ENCODE results near the gene LRP8. TPM values are rescaled to one million over a fixed set of nuclear protein-coding genes. Genes with fewer than 3 reads are reported as not detected.

The LRP8 gene
- total and polyA plus RNA-seq, 2 of the 13 experiments (the other 11 are each of a cell fraction or from before 2014, with no cell fraction given) = 17.3 to 17.4 TPM

DNA sequence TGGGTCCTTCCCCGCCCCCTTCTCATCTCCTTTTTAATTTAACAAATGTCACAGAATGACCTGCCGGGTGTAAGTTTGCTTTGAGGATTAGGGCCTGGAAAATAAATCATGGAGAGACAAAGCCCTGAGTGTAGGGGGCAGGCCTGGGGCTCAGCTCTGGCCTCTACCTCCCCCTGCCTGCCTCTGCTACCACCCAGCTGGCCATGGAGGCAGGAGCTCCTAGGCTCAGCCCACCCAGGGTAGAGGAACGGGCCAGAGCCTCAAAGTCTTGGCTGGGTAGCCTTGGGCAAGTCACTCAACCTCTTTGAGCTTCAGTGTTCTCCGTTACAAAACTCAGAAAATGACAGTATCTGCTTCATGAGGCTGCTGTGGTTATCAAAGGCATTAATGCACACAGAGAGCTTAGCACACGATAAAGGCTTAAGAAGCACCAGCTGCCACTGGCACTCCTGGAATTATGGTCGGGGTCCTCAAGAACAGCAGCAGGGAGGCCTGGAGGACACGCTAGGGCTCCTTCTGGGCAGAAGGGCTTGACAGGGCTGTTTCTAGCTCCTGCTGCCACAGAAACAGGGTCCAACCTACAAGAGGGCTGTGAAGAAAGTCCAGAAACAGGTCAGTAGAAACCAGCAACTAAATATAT lies 39.0 kb downstream of the LRP8 start:
- CTCF ChIA-PET (ENCODE audit: low intra/inter-chr PET ratio, low total read pairs) = no interaction called here

More for the DNA sequence above, 39.0 kb downstream of the LRP8 start:
- H3K27ac ChIP-seq (ENCODE audit: extremely low read length, insufficient read depth, low read length) = no peak overlapping the region
- H3K79me2 ChIP-seq (ENCODE audit: insufficient read depth, low read length) = no peaks in the 10 kb centered on the region
- peaks cover 21% of the 10 kb centered on the region for H3K4me1 ChIP-seq (ENCODE audit: insufficient read depth, low read length)
- H4K20me1 ChIP-seq (ENCODE audit: insufficient read depth, low read length) = no peaks in the 10 kb centered on the region
- DNase-seq (ENCODE audit: low spot score) (no peak), FAIRE-seq (no peak), ATAC-seq (no peak)
- peaks cover 6 to 48% of the 10 kb centered on the region in 2 experiments; a peak in 4 of 5 replicates for H3K36me3 ChIP-seq (replicated peaks in 1 of 2; ENCODE audit: control insufficient read depth in 1 of 2, insufficient read depth in 2 of 2, low read length in 2 of 2)
- BruUV-seq (replicated peaks) = no TSS peak
- no peak overlapping the region for H2AFZ ChIP-seq (ENCODE audit: low read length)
- POLR2A ChIA-PET = no interaction called here
- H3K4me3 ChIP-seq (replicated peaks in 1 of 3; ENCODE audit: insufficient read depth in 1 of 3, low read depth in 2 of 3, low read length in 3 of 3) = no peak overlapping the region
- no peaks in the 10 kb centered on the region for H3K9me3 ChIP-seq (ENCODE audit: low read length)
- no peak for TF ChIP-seq KDM3A (CRISPR knock-in tag; IDR thresholded peaks at IDR 0.05; ENCODE audit: low read depth)
- TF ChIP-seq, protein P1, sequence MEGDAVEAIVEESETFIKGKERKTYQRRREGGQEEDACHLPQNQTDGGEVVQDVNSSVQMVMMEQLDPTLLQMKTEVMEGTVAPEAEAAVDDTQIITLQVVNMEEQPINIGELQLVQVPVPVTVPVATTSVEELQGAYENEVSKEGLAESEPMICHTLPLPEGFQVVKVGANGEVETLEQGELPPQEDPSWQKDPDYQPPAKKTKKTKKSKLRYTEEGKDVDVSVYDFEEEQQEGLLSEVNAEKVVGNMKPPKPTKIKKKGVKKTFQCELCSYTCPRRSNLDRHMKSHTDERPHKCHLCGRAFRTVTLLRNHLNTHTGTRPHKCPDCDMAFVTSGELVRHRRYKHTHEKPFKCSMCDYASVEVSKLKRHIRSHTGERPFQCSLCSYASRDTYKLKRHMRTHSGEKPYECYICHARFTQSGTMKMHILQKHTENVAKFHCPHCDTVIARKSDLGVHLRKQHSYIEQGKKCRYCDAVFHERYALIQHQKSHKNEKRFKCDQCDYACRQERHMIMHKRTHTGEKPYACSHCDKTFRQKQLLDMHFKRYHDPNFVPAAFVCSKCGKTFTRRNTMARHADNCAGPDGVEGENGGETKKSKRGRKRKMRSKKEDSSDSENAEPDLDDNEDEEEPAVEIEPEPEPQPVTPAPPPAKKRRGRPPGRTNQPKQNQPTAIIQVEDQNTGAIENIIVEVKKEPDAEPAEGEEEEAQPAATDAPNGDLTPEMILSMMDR (CRISPR knock-in tag; IDR thresholded peaks at IDR 0.05) = no peak
- TF ChIP-seq, protein P2, sequence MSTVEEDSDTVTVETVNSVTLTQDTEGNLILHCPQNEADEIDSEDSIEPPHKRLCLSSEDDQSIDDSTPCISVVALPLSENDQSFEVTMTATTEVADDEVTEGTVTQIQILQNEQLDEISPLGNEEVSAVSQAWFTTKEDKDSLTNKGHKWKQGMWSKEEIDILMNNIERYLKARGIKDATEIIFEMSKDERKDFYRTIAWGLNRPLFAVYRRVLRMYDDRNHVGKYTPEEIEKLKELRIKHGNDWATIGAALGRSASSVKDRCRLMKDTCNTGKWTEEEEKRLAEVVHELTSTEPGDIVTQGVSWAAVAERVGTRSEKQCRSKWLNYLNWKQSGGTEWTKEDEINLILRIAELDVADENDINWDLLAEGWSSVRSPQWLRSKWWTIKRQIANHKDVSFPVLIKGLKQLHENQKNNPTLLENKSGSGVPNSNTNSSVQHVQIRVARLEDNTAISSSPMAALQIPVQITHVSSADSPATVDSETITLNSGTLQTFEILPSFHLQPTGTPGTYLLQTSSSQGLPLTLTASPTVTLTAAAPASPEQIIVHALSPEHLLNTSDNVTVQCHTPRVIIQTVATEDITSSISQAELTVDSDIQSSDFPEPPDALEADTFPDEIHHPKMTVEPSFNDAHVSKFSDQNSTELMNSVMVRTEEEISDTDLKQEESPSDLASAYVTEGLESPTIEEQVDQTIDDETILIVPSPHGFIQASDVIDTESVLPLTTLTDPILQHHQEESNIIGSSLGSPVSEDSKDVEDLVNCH (CRISPR knock-in tag; IDR thresholded peaks at IDR 0.05) = no peak
- TF ChIP-seq YEATS4 (CRISPR knock-in tag; IDR thresholded peaks at IDR 0.05; ENCODE audit: borderline replicate concordance) = no peak
- TF ChIP-seq ZNF713 (CRISPR knock-in tag; IDR thresholded peaks at IDR 0.05) = no peak
- no peak for TF ChIP-seq HOXA7 (CRISPR knock-in tag; IDR thresholded peaks at IDR 0.05)
- H3K9ac ChIP-seq (ENCODE audit: insufficient read depth, low read depth, low read length) = no peak overlapping the region
- intact Hi-C loops (cut with micrococcal nuclease; ENCODE audit: unreplicated experiment) (no loop called here), in situ Hi-C loops (cut with HindIII; ENCODE audit: extremely low pct_ligation_motif_present, low pct_unique_long_range_greater_than_20kb) (no loop called here)
- no peaks in the 10 kb centered on the region for H3K27me3 ChIP-seq (ENCODE audit: control insufficient read depth in 1 of 2, insufficient read depth in 2 of 2, low read length in 2 of 2)
- WGBS (ENCODE audit: low lambda C conversion rate) = 97% methylated on average over 3 of the region's 7 CpGs
- no peak overlapping the region for H3K4me2 ChIP-seq (ENCODE audit: low read depth, low read length)
